Ovary (tissue), 9 donors: ENCODE results near the gene TMOD3. TPM values are rescaled to one million over a fixed set of nuclear protein-coding genes. Genes with fewer than 3 reads are reported as not detected.

Experiments used
- DNase-seq, 5 donors: peaks; one replicate each; pipeline ENCODE4 v3.0.0-alpha.2; 2019 to 2020
- H3K27ac ChIP-seq, 2 donors: fragments of 200-600 bp; one replicate each; pipeline versions ENCODE4 v1.5.1 to v1.8.0; 2019 to 2022
- H3K27me3 ChIP-seq: fragments of 200-600 bp; one replicate; pipeline ENCODE4 v1.8.0; 2022
- H3K36me3 ChIP-seq: fragments of 200-600 bp; sonication (generic); one replicate; pipeline ENCODE4 v1.5.1; 2019
- H3K4me1 ChIP-seq: one replicate; pipeline ENCODE4 v1.8.1; 2013; ENCODE audit warnings: mild to moderate bottlenecking, moderate library complexity; ENCODE audit not compliant: insufficient read depth
- H3K4me3 ChIP-seq: fragments of 200-600 bp; sonication (generic); one replicate; pipeline ENCODE4 v1.5.1; 2017
- H3K9me3 ChIP-seq, 2 donors: fragments of 200-600 bp in 1 of 2; sonication (generic) in 1 of 2; one replicate each; pipeline versions ENCODE4 v1.5.1 to v1.8.1; 2013 to 2019; ENCODE audit warnings: mild to moderate bottlenecking in 1 of 2, moderate library complexity in 1 of 2
- CTCF ChIP-seq, 3 donors: fragments of 450-650 bp in 2 of 3; fragments of 200-600 bp in 1 of 3; IDR thresholded peaks; one replicate each; pipeline versions ENCODE4 v1.5.1 to v1.8.0; 2016 to 2022; ENCODE audit warnings: antibody characterized with exemption in 3 of 3, mild to moderate bottlenecking in 1 of 3
- EP300 ChIP-seq: sonication (generic); formaldehyde crosslinking; IDR thresholded peaks from one replicate; pipeline ENCODE4 v1.6.1; 2017; ENCODE audit warnings: antibody characterized with exemption
- POLR2A ChIP-seq: fragments of 450-650 bp; IDR thresholded peaks from one replicate; pipeline ENCODE4 v1.6.1; 2017; ENCODE audit warnings: antibody characterized with exemption, mild to moderate bottlenecking, moderate library complexity
- WGBS, 3 donors: extraction: QIAGEN DNeasy Blood & Tissue Kit in 1 of 3; methylation state at CpG; one replicate each; pipeline versions ENCODE4 v1.1.5 to v1.1.7; 2013 to 2017; 5-methylcytosine and 5-hydroxymethylcytosine counted together
- intact Hi-C, 4 donors: fragments of 100-400 bp; cut with DNase I; formaldehyde crosslinking; loops; one replicate each; pipeline versions ENCODE4 v1.11.0 to v1.15.1; 2022 to 2023
- polyA plus RNA-seq, 2 donors: library from polyadenylated mRNA; stranded (reverse); fragments of 200-250 nt in 1 of 2; fragments of 350-450 nt in 1 of 2; fragmentation: Illumina TruSeq in 1 of 2; extraction: RNeasy Lipid Tissue Mini Kit (QIAGEN cat#74804) in 1 of 2; gene quantifications; one replicate each; pipeline ENCODE4 v1.2.3, GENCODE V29; 2013 to 2014
- total RNA-seq, 7 donors: library from RNA; depleted of rRNA in 2 of 7; stranded (reverse); fragments of >200 nt in 2 of 7; fragmentation: NEBNext Ultra II Directional in 3 of 7; extraction: Animal tissue kit (Norgen Biotek cat#: 25700) in 3 of 7; gene quantifications; one replicate each; pipeline versions ENCODE4 v1.1.0 to v1.2.4, GENCODE V29; 2016 to 2023
- donor health status: DM: no; HTN: no; CAD: no; lungs with moderate emphysema.
- donor health status: DM: no; HTN: no; CAD: no.
- donor health status: Bipolar disorder and iron deficiency.
- donor health status: DM: yes; HTN: yes; CAD: no.
- donor health status: DM: no; HTN: no; CAD: no.
- donor health status: DM: yes; HTN: yes; CAD: no.

Gene TMOD3
- total and polyA plus RNA-seq, 9 donors: 9.4 to 35.5 (median 24.1) TPM

GRCh38 chr15:51861557-51862359 is 32.3 kb downstream of the TMOD3 start:
- intact Hi-C loops: no loop called here
- no peak for DNase-seq

GRCh38 chr15:51863131-51863530 is 33.7 kb downstream of the TMOD3 start:
- Histone ChIP-seq H3K9me3 (no peaks in the 10 kb centered on the region), H3K27me3 (no peaks in the 10 kb centered on the region), H3K4me1 (no peaks in the 10 kb centered on the region), H3K4me3 (no peak overlapping the region), H3K27ac (no peak overlapping the region), H3K36me3 (no peaks in the 10 kb centered on the region)
- TF ChIP-seq POLR2A: no peak
- no peak for TF ChIP-seq CTCF (IDR thresholded peaks at IDR 0.05)
- TF ChIP-seq EP300: no peak
- intact Hi-C loops: no loop called here
- no peak for DNase-seq
- 96 to 98% (median 96%) methylated on average over 2 of the region's 2 CpGs for WGBS, 3 donors

More at GRCh38 chr15:51861557-51862359, 32.3 kb downstream of the TMOD3 start:
- Histone ChIP-seq H3K27ac (no peak overlapping the region), H3K4me3 (no peak overlapping the region), H3K36me3 (no peaks in the 10 kb centered on the region), H3K9me3 (no peaks in the 10 kb centered on the region), H3K4me1 (no peaks in the 10 kb centered on the region), H3K27me3 (no peaks in the 10 kb centered on the region)
- TF ChIP-seq POLR2A (no peak), CTCF (IDR thresholded peaks at IDR 0.05) (no peak), EP300 (no peak)
- WGBS, 3 donors: 90 to 94% (median 92%) methylated on average over 10 of the region's 10 CpGs

GRCh38 chr15:51864408-51865056 is 35.1 kb downstream of the TMOD3 start:
- Histone ChIP-seq H3K9me3 (no peaks in the 10 kb centered on the region), H3K27me3 (no peaks in the 10 kb centered on the region), H3K36me3 (no peaks in the 10 kb centered on the region), H3K4me1 (no peaks in the 10 kb centered on the region), H3K4me3 (no peak overlapping the region), H3K27ac (no peak overlapping the region)
- intact Hi-C loops: no loop called here
- 96 to 99% (median 96%) methylated on average over 4 of the region's 4 CpGs for WGBS, 3 donors
- no peak for TF ChIP-seq CTCF (IDR thresholded peaks at IDR 0.05)
- TF ChIP-seq POLR2A: no peak
- TF ChIP-seq EP300: no peak
- no peak for DNase-seq

GRCh38 chr15:51865317-51865716 is 35.9 kb downstream of the TMOD3 start:
- H3K27ac ChIP-seq: no peak overlapping the region

More at GRCh38 chr15:51865317-51865716, 35.9 kb downstream of the TMOD3 start:
- Histone ChIP-seq H3K4me3 (no peak overlapping the region), H3K9me3 (no peaks in the 10 kb centered on the region), H3K4me1 (no peaks in the 10 kb centered on the region), H3K27me3 (no peaks in the 10 kb centered on the region), H3K36me3 (no peaks in the 10 kb centered on the region)
- intact Hi-C loops: no loop called here
- no peak for DNase-seq
- 94 to 98% (median 97%) methylated on average over 1 of the region's 1 CpG for WGBS, 3 donors
- TF ChIP-seq EP300: no peak
- no peak for TF ChIP-seq CTCF (IDR thresholded peaks at IDR 0.05)
- TF ChIP-seq POLR2A: no peak
